Adipose tissue (tissue), 3 donors: Measurements from ENCODE around the gene RIOX2. TPM values are rescaled to one million over a fixed set of nuclear protein-coding genes. Genes with fewer than 3 reads are reported as not detected.
"Not testable (repeated sequence)": the region's sequence is repeated elsewhere in the genome, so short reads cannot be mapped to it uniquely, and the experiment has no call there.

Source experiments
- H3K27ac ChIP-seq: one replicate; pipeline ENCODE4 v1.5.1; 2013; ENCODE audit warnings: low read depth, low read length
- WGBS, 3 donors: extraction: QIAGEN DNeasy Blood & Tissue Kit; methylation state at CpG; one replicate each; pipeline ENCODE4 v1.1.7; 2013; 5-methylcytosine and 5-hydroxymethylcytosine counted together
- polyA plus RNA-seq, 3 donors: library from polyadenylated mRNA; stranded (reverse); fragments of 200-250 nt; gene quantifications; one replicate each; pipeline ENCODE4 v1.2.3, GENCODE V29; 2013
- donor health status: healthy with polysubstance abuse.
- donor health status: Bipolar disorder and iron deficiency.
- donor health status: healthy.

The RIOX2 gene
- 10 to 100 TPM; 13.1 to 21.5 (median 20.3) TPM for polyA plus RNA-seq

GRCh38 chr3:97971679-97972567, at the start of gene RIOX2:
Gene RIOX2, minus strand, starts transcription at chr3:97972431. Its CDS starts 4,838 bp downstream, at chr3:97967593.
- WGBS, 3 donors: 0 to 1% (median 1%) methylated on average over 69 to 82 of the region's 82 CpGs

DNA sequence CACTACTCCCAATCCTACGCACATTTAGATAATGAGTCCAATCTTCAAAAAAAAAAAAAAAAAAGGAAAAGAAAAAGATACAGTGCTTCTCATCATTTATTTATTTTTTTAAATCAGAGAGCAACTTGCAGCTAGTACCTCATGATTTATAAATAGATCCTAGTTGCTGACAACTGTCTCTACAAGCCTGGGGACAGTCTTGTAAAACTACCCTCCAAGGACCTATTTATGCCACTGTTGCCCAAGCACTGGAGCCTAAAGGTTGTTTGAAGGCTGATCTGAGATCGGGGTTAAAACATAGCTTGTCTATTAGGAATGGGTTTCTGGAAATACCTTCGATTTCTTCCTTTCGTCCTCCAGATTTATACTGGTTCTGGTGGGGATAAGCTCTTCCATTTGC, 48.2 kb upstream of the RIOX2 start:
- 94 to 96% (median 95%) methylated on average over 4 of the region's 4 CpGs for WGBS, 3 donors
- no peak overlapping the region for H3K27ac ChIP-seq

More at GRCh38 chr3:97971679-97972567, at the start of gene RIOX2:
- peak within 1 kb of the TSS; percentile 32 for H3K27ac ChIP-seq

GRCh38 chr3:98018301-98018700, 46.1 kb upstream of the RIOX2 start:
- WGBS, 3 donors: 85 to 93% (median 91%) methylated on average over 4 of the region's 4 CpGs
- no peak overlapping the region for H3K27ac ChIP-seq

DNA sequence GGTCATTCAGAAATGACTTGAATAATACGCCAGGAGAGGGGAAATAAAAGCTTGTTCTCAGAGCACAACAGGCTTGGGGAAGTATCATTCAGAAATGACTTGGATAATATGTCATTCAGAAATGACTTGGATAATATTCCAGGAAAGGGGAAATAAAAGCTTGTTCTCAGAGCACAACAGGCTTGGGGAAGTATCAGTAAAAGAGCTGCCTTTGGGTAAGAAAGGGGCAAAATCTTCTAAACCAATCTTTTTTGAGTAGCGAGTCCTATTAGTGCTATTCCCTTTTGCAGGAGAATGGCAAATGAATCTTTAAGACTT, 42.0 kb upstream of the RIOX2 start:
- H3K27ac ChIP-seq: no peak overlapping the region
- WGBS, 3 donors: 85 to 91% (median 90%) methylated on average over 2 of the region's 2 CpGs

GRCh38 chr3:98013411-98014267, 41.4 kb upstream of the RIOX2 start:
- WGBS, 3 donors: 43 to 63% (median 63%) methylated on average over 4 of the region's 4 CpGs

GRCh38 chr3:98012979-98013378, 40.7 kb upstream of the RIOX2 start:
- no peak overlapping the region for H3K27ac ChIP-seq
- WGBS, 3 donors: 46 to 77% (median 52%) methylated on average over 2 of the region's 2 CpGs

More at GRCh38 chr3:98013411-98014267, 41.4 kb upstream of the RIOX2 start:
- no peak overlapping the region for H3K27ac ChIP-seq

- 91 to 98% (median 95%) methylated on average over 4 of the region's 4 CpGs for WGBS, 3 donors
- H3K27ac ChIP-seq: not testable (repeated sequence)
Observed at GRCh38 chr3:98010883-98011449, 38.7 kb upstream of the RIOX2 start.

- no peak overlapping the region for H3K27ac ChIP-seq
- 65 to 82% (median 74%) methylated on average over 7 of the region's 7 CpGs for WGBS, 3 donors
Observed at GRCh38 chr3:98010194-98010882, 38.1 kb upstream of the RIOX2 start.

- WGBS, 3 donors: 50 to 78% (median 65%) methylated on average over 2 of the region's 2 CpGs
- H3K27ac ChIP-seq: no peak overlapping the region
Observed at GRCh38 chr3:98008855-98009254, 36.6 kb upstream of the RIOX2 start.

GRCh38 chr3:98005438-98005837, 33.2 kb upstream of the RIOX2 start:
- WGBS, 3 donors: 71 to 79% (median 71%) methylated on average over 2 of the region's 2 CpGs
- no peak overlapping the region for H3K27ac ChIP-seq

- no peak overlapping the region for H3K27ac ChIP-seq
- 77 to 80% (median 80%) methylated on average over 3 of the region's 3 CpGs for WGBS, 3 donors
Observed at GRCh38 chr3:98004721-98005120, 32.5 kb upstream of the RIOX2 start.

GRCh38 chr3:98003306-98003969, 31.2 kb upstream of the RIOX2 start:
- no peak overlapping the region for H3K27ac ChIP-seq
- WGBS, 3 donors: 50 to 57% (median 54%) methylated on average over 2 of the region's 2 CpGs

DNA sequence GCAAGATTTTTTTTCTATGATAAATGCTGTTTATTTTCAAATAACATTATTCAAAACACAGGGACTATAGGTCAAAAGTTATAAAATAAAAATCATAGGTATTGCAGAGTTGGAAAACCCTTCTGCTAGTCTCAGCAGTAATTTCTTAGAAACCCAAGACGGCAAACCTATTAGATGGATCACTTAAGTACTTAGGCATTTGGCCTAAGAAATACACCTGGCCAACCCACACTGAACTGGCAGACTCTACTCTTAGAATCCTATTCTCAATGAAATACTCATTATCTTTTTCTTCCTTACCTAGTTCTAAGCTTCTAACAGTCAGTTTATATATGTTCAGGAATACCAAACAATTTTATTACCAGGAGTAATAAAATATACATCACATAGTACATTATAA, 30.5 kb upstream of the RIOX2 start:
- WGBS, 3 donors: 93 to 100% (median 97%) methylated on average over 1 of the region's 1 CpG
- H3K27ac ChIP-seq: no peak overlapping the region

GRCh38 chr3:97999994-98000393, 27.8 kb upstream of the RIOX2 start:
- no peak overlapping the region for H3K27ac ChIP-seq
- 24 to 49% (median 38%) methylated on average over 1 of the region's 1 CpG for WGBS, 3 donors

DNA sequence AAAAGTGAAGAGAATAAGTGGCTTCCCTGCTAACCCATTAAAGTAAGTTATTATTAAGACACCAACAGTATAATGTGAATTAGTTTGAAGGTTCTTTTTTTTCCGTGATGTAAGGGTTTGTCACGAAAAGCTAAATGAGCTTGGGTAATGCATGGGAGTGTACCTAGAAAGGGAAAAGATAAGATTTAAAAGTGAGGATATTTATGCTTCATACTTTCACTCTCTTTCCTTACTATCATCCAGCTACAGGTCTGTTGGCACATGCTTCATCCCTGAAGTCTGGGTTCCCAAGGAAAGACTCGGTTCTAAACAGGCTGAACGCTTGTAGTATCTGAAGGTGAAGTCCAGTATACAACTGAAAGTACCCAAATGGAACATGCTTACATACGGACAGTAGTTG, 26.9 kb upstream of the RIOX2 start:
- H3K27ac ChIP-seq: no peak overlapping the region
- WGBS, 3 donors: 80 to 91% (median 87%) methylated on average over 5 of the region's 5 CpGs

DNA sequence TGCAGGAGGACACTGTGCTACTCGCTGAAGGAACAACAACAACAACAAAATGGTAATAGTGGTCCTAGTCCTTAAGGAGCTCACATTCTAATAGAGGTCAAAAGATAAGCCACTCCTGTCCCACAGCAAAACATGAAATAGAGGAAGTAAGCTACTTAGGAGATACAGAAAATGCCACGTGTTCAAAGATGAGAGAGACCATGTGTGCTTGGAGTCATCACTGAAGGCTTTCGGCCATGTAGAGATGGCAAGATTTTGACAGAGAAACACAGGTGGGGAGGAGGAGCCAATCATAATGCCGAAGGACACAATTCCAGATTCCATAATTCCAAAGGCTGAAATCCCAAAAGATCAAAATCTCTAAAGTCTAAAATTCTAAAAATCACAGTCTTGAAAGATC, 24.8 kb upstream of the RIOX2 start:
- WGBS, 3 donors: 84 to 92% (median 85%) methylated on average over 4 of the region's 4 CpGs
- no peak overlapping the region for H3K27ac ChIP-seq

DNA sequence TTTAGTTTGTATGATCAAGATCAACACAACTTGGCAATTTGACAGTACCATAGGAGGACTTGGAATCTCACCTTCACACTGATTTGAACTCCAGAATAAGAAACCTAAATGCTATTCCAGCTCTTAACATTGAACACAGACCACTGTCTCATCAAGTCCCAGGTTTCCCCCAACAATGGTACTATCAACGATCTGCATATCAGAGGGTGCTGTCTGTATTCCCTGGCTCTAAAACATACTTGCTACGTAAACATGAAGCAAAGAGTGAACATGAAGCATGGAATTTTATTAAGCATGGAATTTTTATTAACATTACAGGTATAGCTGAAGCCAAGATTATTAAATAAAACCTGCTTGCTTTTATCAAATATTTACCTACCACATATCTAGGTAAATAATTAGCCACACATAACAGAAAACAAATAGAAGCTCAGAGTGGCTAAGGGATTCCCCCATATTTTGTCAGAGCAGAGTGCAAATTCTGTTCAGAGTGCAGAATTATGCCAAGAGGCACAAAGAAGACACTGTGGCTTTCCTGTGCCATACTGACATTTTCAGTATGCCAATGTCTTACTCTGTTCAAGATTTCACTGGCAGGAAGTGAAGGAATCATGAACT, 22.2 kb upstream of the RIOX2 start:
- 41 to 89% (median 86%) methylated on average over 2 of the region's 2 CpGs for WGBS, 3 donors
- no peak overlapping the region for H3K27ac ChIP-seq

- WGBS, 3 donors: 73 to 83% (median 81%) methylated on average over 2 of the region's 2 CpGs
- no peak overlapping the region for H3K27ac ChIP-seq
Observed at GRCh38 chr3:97993526-97993925, 21.3 kb upstream of the RIOX2 start.
